Measurements from ENCODE around the gene IQGAP2. TPM values are rescaled to one million over a fixed set of nuclear protein-coding genes. Genes with fewer than 3 reads are reported as not detected.
"Not testable (repeated sequence)": the region's sequence is repeated elsewhere in the genome, so short reads cannot be mapped to it uniquely, and the experiment has no call there.

IQGAP2 gene
- total RNA-seq, 4 donors from 2014 or later = 22.6 to 63.9 (median 28.3) TPM

DNA sequence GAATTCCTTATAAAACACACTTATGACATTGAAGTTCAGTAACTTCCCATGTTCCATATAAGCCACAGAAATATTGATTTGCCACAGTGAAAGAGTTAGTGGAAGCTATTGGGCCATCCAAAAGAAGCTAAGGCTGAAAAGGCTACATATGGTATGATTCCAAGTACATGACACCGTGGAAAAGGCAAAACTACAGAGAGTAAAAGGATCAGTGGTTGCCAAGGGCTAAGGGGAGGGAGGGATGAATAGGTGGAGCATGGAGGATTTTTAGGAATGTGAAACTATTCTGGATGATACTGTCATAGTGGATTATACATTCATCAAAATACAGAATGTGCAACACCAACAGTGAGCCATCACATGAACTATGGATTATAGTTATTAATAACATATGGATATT lies 110.4 kb downstream of the IQGAP2 start:
- ATAC-seq (ENCODE audit: low FRiP score) = no peak
- no peak for DNase-seq (ENCODE audit: low spot score)
- TF ChIP-seq, protein P1, sequence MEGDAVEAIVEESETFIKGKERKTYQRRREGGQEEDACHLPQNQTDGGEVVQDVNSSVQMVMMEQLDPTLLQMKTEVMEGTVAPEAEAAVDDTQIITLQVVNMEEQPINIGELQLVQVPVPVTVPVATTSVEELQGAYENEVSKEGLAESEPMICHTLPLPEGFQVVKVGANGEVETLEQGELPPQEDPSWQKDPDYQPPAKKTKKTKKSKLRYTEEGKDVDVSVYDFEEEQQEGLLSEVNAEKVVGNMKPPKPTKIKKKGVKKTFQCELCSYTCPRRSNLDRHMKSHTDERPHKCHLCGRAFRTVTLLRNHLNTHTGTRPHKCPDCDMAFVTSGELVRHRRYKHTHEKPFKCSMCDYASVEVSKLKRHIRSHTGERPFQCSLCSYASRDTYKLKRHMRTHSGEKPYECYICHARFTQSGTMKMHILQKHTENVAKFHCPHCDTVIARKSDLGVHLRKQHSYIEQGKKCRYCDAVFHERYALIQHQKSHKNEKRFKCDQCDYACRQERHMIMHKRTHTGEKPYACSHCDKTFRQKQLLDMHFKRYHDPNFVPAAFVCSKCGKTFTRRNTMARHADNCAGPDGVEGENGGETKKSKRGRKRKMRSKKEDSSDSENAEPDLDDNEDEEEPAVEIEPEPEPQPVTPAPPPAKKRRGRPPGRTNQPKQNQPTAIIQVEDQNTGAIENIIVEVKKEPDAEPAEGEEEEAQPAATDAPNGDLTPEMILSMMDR (IDR thresholded peaks at IDR 0.05) = no peak

GRCh38 chr5:76514292-76514691 lies 111.2 kb downstream of the IQGAP2 start:
- no peak for ATAC-seq (ENCODE audit: low FRiP score)
- TF ChIP-seq, protein P1 (IDR thresholded peaks at IDR 0.05) = no peak
- DNase-seq (ENCODE audit: low spot score) = no peak

DNA sequence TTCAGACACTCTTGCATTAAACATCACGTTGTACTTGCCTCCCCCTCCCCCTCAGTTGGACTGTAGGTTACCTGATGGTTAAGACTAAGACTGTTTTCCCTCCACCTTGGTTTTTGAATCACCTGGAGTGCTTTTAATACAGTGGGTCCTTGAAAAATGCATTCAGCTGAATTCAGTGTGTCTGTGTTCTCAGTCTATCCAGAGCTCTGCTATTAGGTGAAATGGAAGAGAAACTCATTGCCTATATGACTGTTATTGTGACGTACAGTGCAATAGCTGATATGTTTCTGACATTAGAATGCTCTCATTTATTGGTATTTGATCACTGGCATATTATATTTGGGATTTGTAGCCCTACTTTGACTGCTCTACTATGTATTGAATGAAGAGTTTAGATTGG lies 111.6 kb downstream of the IQGAP2 start:
- ATAC-seq (ENCODE audit: low FRiP score) (no peak), DNase-seq (ENCODE audit: low spot score) (no peak)
- TF ChIP-seq, protein P1 (IDR thresholded peaks at IDR 0.05) = no peak

DNA sequence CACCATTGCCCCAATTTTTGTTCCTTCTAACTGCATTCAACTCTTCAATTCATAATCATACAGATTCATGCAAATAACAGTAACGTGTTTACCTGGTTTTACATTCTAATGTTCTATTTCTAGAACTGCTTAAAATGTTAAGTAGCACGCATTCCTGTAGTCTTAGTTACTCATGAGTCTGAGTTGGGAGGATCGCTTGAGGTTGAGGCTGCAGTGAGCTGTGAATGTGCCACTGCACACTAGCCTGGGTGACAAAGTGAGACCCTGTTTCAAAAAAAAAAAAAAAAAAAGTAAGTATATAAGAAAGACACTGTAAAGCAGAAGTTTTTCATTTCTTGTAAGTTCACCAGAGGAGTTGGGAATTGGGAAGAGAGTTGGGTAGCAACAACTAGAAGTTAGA lies 114.2 kb downstream of the IQGAP2 start:
- no peak for ATAC-seq (ENCODE audit: low FRiP score)
- DNase-seq (ENCODE audit: low spot score) = no peak
- TF ChIP-seq, protein P1 (IDR thresholded peaks at IDR 0.05) = no peak

DNA sequence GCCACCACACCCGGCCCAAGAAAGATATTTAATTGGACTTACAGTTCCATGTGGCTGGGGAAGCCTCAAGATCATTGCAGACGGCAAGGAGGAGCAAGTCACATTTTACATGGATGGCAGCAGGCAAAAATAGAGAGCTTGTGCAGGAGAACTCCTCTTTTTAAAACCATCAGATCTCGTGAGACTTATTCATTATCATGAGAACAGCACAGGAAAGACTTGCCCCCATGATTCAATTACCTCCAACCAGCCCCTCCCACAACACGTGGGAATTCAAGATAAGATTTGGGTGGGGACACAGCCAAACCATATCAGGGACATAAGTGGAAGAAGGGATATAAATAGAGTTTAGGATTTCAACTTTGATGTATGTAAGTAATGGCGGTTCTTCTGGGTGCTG lies 115.2 kb downstream of the IQGAP2 start:
- not testable (repeated sequence) for DNase-seq (ENCODE audit: low spot score); ATAC-seq (ENCODE audit: low FRiP score)

GRCh38 chr5:76521240-76521758 lies 118.2 kb downstream of the IQGAP2 start:
- TF ChIP-seq, protein P1 (IDR thresholded peaks at IDR 0.05) = no peak
- no peak for DNase-seq (ENCODE audit: low spot score)
- no peak for ATAC-seq (ENCODE audit: low FRiP score)

GRCh38 chr5:76522103-76522935 lies 119.2 kb downstream of the IQGAP2 start:
- DNase-seq (ENCODE audit: low spot score) (no peak), ATAC-seq (ENCODE audit: low FRiP score) (no peak)
- TF ChIP-seq, protein P1 (IDR thresholded peaks at IDR 0.05) = no peak

Data from omental fat pad (tissue), 4 donors.